ENCODE measurements around the gene PFKP. TPM values are rescaled to one million over a fixed set of nuclear protein-coding genes. Genes with fewer than 3 reads are reported as not detected.

PFKP gene
- total RNA-seq, 2 donors from 2014 or later: 17.4 to 39.6 TPM

DNA sequence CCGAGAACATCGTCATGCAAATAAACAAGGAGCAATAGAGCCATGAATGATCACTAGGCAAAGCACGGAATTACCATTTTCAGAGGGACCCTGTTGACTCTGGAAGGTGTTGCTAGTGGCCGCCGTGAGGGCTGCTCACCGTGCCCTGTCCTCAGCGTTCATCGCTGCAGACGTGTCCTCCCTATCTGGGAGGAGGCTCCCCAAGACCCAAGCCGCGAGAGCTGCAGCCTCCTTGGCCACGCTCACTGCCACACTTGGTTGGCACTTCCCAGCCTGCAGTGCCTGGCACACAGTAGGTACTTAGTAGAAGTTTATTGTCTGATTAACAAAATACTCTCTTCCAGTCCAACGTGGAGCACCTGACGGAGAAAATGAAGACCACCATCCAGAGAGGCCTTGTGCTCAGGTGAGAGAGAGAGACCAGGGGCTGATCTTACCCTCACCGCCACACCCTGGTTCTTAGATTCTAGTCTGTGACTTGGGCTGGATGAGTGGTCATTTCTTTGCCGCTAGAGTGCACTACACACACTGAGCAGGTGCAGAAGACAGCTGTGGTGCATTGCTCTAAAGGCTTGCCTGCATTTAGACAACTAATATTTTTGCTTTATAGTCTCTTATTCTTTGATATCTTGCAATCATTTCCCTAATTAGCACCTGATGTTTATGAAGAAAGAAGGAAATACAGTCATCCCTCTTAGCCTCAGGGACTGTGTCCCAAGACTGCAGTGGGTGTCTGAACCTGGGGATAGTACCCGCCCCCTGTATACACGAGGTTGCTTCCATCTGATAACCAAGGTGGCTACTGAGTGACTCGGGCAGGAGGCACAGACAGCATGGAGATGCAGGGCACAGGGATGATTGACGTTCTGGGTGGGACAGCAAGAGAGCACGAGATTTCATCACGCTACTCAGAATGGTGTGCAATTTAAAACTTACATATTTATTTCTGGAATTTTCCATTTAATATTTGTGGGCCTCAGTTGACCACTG, 65.0 kb downstream of the PFKP start:
- no peak for TF ChIP-seq POLR2A (IDR thresholded peaks at IDR 0.05)
- TF ChIP-seq, protein P1, sequence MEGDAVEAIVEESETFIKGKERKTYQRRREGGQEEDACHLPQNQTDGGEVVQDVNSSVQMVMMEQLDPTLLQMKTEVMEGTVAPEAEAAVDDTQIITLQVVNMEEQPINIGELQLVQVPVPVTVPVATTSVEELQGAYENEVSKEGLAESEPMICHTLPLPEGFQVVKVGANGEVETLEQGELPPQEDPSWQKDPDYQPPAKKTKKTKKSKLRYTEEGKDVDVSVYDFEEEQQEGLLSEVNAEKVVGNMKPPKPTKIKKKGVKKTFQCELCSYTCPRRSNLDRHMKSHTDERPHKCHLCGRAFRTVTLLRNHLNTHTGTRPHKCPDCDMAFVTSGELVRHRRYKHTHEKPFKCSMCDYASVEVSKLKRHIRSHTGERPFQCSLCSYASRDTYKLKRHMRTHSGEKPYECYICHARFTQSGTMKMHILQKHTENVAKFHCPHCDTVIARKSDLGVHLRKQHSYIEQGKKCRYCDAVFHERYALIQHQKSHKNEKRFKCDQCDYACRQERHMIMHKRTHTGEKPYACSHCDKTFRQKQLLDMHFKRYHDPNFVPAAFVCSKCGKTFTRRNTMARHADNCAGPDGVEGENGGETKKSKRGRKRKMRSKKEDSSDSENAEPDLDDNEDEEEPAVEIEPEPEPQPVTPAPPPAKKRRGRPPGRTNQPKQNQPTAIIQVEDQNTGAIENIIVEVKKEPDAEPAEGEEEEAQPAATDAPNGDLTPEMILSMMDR (IDR thresholded peaks at IDR 0.05): no peak
- ATAC-seq: no peak

GRCh38 chr10:3133948-3134347, 66.6 kb downstream of the PFKP start:
- no peak overlapping the region for H3K27ac ChIP-seq
- 79 to 87% methylated on average over 5 of the region's 5 CpGs for WGBS, 2 donors
- TF ChIP-seq POLR2A (IDR thresholded peaks at IDR 0.05): no peak
- TF ChIP-seq, protein P1 (IDR thresholded peaks at IDR 0.05): no peak
- no peaks in the 10 kb centered on the region for H3K9me3 ChIP-seq
- no peaks in the 10 kb centered on the region for H3K27me3 ChIP-seq
- H3K36me3 ChIP-seq (replicated peaks in 1 of 2; ENCODE audit: insufficient read depth in 1 of 2, low read depth in 2 of 2): peaks cover 11 to 24% of the 10 kb centered on the region in 2 donors
- ATAC-seq (no peak), DNase-seq (no peak)
- no peaks in the 10 kb centered on the region for H3K4me1 ChIP-seq
- intact Hi-C loops (cut with DNase I): no loop called here
- H3K4me3 ChIP-seq: no peak overlapping the region

More for the DNA sequence above, 65.0 kb downstream of the PFKP start:
- intact Hi-C loops (cut with DNase I): no loop called here
- 91 to 94% methylated on average over 21 to 22 of the region's 22 CpGs for WGBS, 2 donors
- Histone ChIP-seq H3K27ac (no peak overlapping the region), H3K27me3 (no peaks in the 10 kb centered on the region), H3K36me3 (replicated peaks in 1 of 2; ENCODE audit: insufficient read depth in 1 of 2, low read depth in 2 of 2) (peaks cover 3 to 8% of the 10 kb centered on the region in 2 donors), H3K4me1 (peaks cover 4% of the 10 kb centered on the region), H3K4me3 (no peak overlapping the region), H3K9me3 (peaks cover 0 to under 1% (median 0%) of the 10 kb centered on the region in 3 donors)
- DNase-seq: no peak

DNA sequence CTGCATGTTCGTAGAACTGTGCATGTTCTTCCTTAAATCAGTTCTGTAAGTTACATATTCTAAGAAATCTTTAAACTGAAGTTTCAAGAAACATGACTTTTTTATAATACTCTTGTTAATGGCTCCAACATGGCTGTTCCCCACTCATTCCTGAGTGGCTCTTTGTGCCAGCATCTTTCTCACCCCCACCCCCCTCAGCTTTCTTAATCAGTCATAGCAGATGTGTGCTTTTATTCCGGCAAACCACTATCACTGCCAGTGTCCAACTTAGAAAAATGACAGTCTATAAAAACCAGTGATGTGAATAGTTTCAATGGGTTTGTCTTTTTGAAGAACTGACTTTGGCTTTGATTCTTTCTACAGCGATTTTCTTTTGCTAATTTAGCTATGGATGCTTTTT, 67.7 kb downstream of the PFKP start:
- H3K4me1 ChIP-seq: no peaks in the 10 kb centered on the region
- 72 to 91% methylated on average over 3 of the region's 3 CpGs for WGBS, 2 donors
- DNase-seq: no peak
- no peaks in the 10 kb centered on the region for H3K27me3 ChIP-seq
- TF ChIP-seq, protein P1 (IDR thresholded peaks at IDR 0.05): no peak
- no peak for TF ChIP-seq POLR2A (IDR thresholded peaks at IDR 0.05)
- no peaks in the 10 kb centered on the region for H3K9me3 ChIP-seq
- H3K27ac ChIP-seq: no peak overlapping the region
- no peak overlapping the region for H3K4me3 ChIP-seq
- H3K36me3 ChIP-seq (replicated peaks in 1 of 2; ENCODE audit: insufficient read depth in 1 of 2, low read depth in 2 of 2): peaks cover 19 to 30% of the 10 kb centered on the region in 2 donors
- ATAC-seq: no peak
- intact Hi-C loops (cut with DNase I): no loop called here

DNA sequence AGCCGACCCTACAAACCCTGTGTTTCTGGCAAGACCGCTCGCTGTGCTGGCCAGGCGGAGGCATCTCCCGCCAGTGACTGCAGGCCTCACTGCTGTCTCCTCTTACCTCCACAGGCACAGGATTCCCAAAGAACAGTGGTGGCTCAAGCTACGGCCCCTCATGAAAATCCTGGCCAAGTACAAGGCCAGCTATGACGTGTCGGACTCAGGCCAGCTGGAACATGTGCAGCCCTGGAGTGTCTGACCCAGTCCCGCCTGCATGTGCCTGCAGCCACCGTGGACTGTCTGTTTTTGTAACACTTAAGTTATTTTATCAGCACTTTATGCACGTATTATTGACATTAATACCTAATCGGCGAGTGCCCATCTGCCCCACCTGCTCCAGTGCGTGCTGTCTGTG, 69.0 kb downstream of the PFKP start:
- TF ChIP-seq POLR2A (IDR thresholded peaks at IDR 0.05): no peak
- TF ChIP-seq, protein P1 (IDR thresholded peaks at IDR 0.05): no peak
- H3K4me3 ChIP-seq: no peak overlapping the region
- 82 to 97% methylated on average over 10 to 14 of the region's 14 CpGs for WGBS, 2 donors
- peak in 3 of 4 donors; percentile 36 to 48 (median 37) for DNase-seq
- H3K27ac ChIP-seq: no peak overlapping the region
- intact Hi-C loops (cut with DNase I): no loop called here
- H3K27me3 ChIP-seq: no peaks in the 10 kb centered on the region
- H3K9me3 ChIP-seq: no peaks in the 10 kb centered on the region
- H3K4me1 ChIP-seq: no peaks in the 10 kb centered on the region
- peaks cover 19 to 36% of the 10 kb centered on the region in 2 donors for H3K36me3 ChIP-seq (replicated peaks in 1 of 2; ENCODE audit: insufficient read depth in 1 of 2, low read depth in 2 of 2)
- no peak for ATAC-seq
